Adipocyte (in vitro differentiated cells): ENCODE data around the gene MTMR1.

Experiments
- DNase-seq: peaks from one replicate; pipeline ENCODE4 v3.0.0-alpha.2; 2015; ENCODE audit warnings: low read depth
- H3K27me3 ChIP-seq: replicated peaks from 2 replicates; pipeline ENCODE4 v1.7.0; 2013; ENCODE audit warnings: mild to moderate bottlenecking, low read length, moderate library complexity; ENCODE audit not compliant: control insufficient read depth, insufficient read depth
- H3K36me3 ChIP-seq: 2 replicates; pipeline ENCODE4 v1.7.0; 2013; ENCODE audit warnings: low read length, mild to moderate bottlenecking, moderate library complexity; ENCODE audit not compliant: control insufficient read depth, insufficient read depth, severe bottlenecking
- H3K4me1 ChIP-seq: 2 replicates; pipeline ENCODE4 v1.7.0; 2013; ENCODE audit warnings: mild to moderate bottlenecking, low read length, moderate library complexity; ENCODE audit not compliant: control insufficient read depth, insufficient read depth
- H3K4me3 ChIP-seq: 2 replicates; pipeline ENCODE4 v1.7.0; 2013; ENCODE audit warnings: mild to moderate bottlenecking, low read length, moderate library complexity
- H3K9ac ChIP-seq: 2 replicates; pipeline ENCODE4 v1.7.0; 2013; ENCODE audit warnings: mild to moderate bottlenecking, low read length, moderate library complexity
- H3K9me3 ChIP-seq: 2 replicates; pipeline ENCODE4 v1.7.0; 2013; ENCODE audit warnings: mild to moderate bottlenecking, low read length, moderate library complexity; ENCODE audit not compliant: control insufficient read depth

MTMR1 gene

GRCh38 chrX:150805736-150806135 is 112.5 kb downstream of the MTMR1 start:
- no peak overlapping the region for H3K4me3 ChIP-seq
- H3K27me3 ChIP-seq, result no peaks in the 10 kb centered on the region
- no peaks in the 10 kb centered on the region for H3K36me3 ChIP-seq
- no peaks in the 10 kb centered on the region for H3K4me1 ChIP-seq
- no peak for DNase-seq
- H3K9me3 ChIP-seq, result no peaks in the 10 kb centered on the region
- no peak overlapping the region for H3K9ac ChIP-seq

GRCh38 chrX:150806827-150807226 is 113.6 kb downstream of the MTMR1 start:
- Histone ChIP-seq H3K9me3 (no peaks in the 10 kb centered on the region), H3K4me3 (no peak overlapping the region), H3K36me3 (no peaks in the 10 kb centered on the region), H3K4me1 (no peaks in the 10 kb centered on the region), H3K9ac (no peak overlapping the region), H3K27me3 (no peaks in the 10 kb centered on the region)
- no peak for DNase-seq

- DNase-seq, result peak; percentile 1
- Histone ChIP-seq H3K36me3 (no peaks in the 10 kb centered on the region), H3K9me3 (no peaks in the 10 kb centered on the region), H3K27me3 (no peaks in the 10 kb centered on the region), H3K4me3 (no peak overlapping the region), H3K9ac (no peak overlapping the region), H3K4me1 (peaks cover 2% of the 10 kb centered on the region)
These were observed 120.7 kb downstream of the MTMR1 start for GRCh38 chrX:150813922-150814321.
